HL-60 (cell line): Measurements from ENCODE around the gene SHISA6.

Experiments used
- POLR2AphosphoS5 ChIP-seq: IDR thresholded peaks from 2 replicates; pipeline ENCODE4 v1.6.1; 2012; ENCODE audit warnings: low read depth
- SPI1 ChIP-seq: IDR thresholded peaks from 2 replicates; pipeline ENCODE4 v1.6.1; 2012; ENCODE audit warnings: low read depth, mild to moderate bottlenecking, borderline replicate concordance
- TF ChIP-seq, protein P1 (sequence below): IDR thresholded peaks from one replicate; pipeline ENCODE4 v1.5.1; 2011; ENCODE audit warnings: low read length, control low read depth, inconsistent platforms; ENCODE audit not compliant: insufficient read depth
- TF ChIP-seq, protein P2 (sequence below): IDR thresholded peaks from 2 replicates; pipeline ENCODE4 v1.6.1; 2012; ENCODE audit warnings: low read depth; ENCODE audit not compliant: insufficient replicate concordance

DNA sequence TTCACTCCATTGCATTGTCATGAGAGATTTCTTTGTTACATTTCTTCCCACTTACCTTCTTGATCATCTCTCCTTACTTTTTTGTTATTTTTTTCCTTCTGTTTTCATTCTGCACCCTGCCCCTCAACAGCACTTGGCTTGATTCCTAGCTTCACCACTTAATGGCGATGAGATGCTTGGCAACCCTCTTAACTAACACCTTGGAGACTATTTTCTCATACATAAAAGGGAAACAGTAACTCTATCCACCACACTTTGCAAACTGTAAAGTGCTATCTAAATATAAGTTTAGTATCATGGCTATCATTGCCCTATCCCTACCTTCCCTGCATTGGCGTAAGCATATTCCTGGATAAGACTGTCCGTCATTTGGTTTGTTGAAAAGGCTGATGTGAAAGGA is 177.3 kb downstream of the SHISA6 start:
- TF ChIP-seq, protein P1, sequence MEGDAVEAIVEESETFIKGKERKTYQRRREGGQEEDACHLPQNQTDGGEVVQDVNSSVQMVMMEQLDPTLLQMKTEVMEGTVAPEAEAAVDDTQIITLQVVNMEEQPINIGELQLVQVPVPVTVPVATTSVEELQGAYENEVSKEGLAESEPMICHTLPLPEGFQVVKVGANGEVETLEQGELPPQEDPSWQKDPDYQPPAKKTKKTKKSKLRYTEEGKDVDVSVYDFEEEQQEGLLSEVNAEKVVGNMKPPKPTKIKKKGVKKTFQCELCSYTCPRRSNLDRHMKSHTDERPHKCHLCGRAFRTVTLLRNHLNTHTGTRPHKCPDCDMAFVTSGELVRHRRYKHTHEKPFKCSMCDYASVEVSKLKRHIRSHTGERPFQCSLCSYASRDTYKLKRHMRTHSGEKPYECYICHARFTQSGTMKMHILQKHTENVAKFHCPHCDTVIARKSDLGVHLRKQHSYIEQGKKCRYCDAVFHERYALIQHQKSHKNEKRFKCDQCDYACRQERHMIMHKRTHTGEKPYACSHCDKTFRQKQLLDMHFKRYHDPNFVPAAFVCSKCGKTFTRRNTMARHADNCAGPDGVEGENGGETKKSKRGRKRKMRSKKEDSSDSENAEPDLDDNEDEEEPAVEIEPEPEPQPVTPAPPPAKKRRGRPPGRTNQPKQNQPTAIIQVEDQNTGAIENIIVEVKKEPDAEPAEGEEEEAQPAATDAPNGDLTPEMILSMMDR: no peak
- TF ChIP-seq, protein P2, sequence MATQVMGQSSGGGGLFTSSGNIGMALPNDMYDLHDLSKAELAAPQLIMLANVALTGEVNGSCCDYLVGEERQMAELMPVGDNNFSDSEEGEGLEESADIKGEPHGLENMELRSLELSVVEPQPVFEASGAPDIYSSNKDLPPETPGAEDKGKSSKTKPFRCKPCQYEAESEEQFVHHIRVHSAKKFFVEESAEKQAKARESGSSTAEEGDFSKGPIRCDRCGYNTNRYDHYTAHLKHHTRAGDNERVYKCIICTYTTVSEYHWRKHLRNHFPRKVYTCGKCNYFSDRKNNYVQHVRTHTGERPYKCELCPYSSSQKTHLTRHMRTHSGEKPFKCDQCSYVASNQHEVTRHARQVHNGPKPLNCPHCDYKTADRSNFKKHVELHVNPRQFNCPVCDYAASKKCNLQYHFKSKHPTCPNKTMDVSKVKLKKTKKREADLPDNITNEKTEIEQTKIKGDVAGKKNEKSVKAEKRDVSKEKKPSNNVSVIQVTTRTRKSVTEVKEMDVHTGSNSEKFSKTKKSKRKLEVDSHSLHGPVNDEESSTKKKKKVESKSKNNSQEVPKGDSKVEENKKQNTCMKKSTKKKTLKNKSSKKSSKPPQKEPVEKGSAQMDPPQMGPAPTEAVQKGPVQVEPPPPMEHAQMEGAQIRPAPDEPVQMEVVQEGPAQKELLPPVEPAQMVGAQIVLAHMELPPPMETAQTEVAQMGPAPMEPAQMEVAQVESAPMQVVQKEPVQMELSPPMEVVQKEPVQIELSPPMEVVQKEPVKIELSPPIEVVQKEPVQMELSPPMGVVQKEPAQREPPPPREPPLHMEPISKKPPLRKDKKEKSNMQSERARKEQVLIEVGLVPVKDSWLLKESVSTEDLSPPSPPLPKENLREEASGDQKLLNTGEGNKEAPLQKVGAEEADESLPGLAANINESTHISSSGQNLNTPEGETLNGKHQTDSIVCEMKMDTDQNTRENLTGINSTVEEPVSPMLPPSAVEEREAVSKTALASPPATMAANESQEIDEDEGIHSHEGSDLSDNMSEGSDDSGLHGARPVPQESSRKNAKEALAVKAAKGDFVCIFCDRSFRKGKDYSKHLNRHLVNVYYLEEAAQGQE: no peak
- TF ChIP-seq SPI1 (no peak), POLR2AphosphoS5 (no peak)
